H1 (cell line): Measurements from ENCODE around the gene BPHL. TPM values are rescaled to one million over a fixed set of nuclear protein-coding genes. Genes with fewer than 3 reads are reported as not detected.

Experiments used
- BCL11A ChIP-seq, 2 experiments: IDR thresholded peaks; one replicate each; pipeline ENCODE4 v1.6.1; 2011; ENCODE audit warnings: low read depth in 2 of 2, low read length in 2 of 2, mild to moderate bottlenecking in 2 of 2
- CHD2 ChIP-seq: IDR thresholded peaks from 2 replicates; pipeline ENCODE4 v1.6.1; 2012; ENCODE audit warnings: low read length, improper control_type of control experiment
- EGR1 ChIP-seq: IDR thresholded peaks from 2 replicates; pipeline ENCODE4 v1.6.1; 2011; ENCODE audit warnings: low read depth, low read length, borderline replicate concordance
- POLR2AphosphoS5 ChIP-seq: IDR thresholded peaks from 2 replicates; pipeline ENCODE4 v1.6.1; 2011; ENCODE audit warnings: low read depth, low read length
- RAD21 ChIP-seq, 2 experiments: IDR thresholded peaks in 1 of 2; conservative IDR thresholded peaks in 1 of 2; 2 replicates each; pipeline ENCODE4 v1.6.1; 2011; ENCODE audit warnings: low read depth in 2 of 2, low read length in 2 of 2, improper control_type of control experiment in 1 of 2, inconsistent platforms in 1 of 2, mild to moderate bottlenecking in 1 of 2, moderate library complexity in 1 of 2
- SIRT6 ChIP-seq: IDR thresholded peaks from one replicate; pipeline ENCODE4 v1.7.1; 2012; ENCODE audit warnings: low read length, inconsistent platforms
- YY1 ChIP-seq: IDR thresholded peaks from 2 replicates; pipeline ENCODE4 v1.6.1; 2011; ENCODE audit warnings: low read depth, mild to moderate bottlenecking, low read length
- polyA plus RNA-seq, 7 experiments: library from polyadenylated mRNA; depleted of rRNA in 3 of 7; stranded (reverse) in 5 of 7; unstranded in 2 of 7; fragments of >200 nt in 5 of 7; fragments of 200-250 nt in 2 of 7; gene quantifications; 1 replicate in 5 of 7; 2 replicates in 1 of 7; 4 replicates in 1 of 7; pipeline versions ENCODE4 v1.2.1 to v1.2.3, GENCODE V29; 2011 to 2013; ENCODE audit warnings: missing spikeins in 2 of 7, mixed read lengths in 2 of 7
- total RNA-seq: library from RNA; stranded (reverse); fragmentation: NEBNext Ultra II Directional; extraction: Animal tissue kit (Norgen Biotek cat#: 25700); gene quantifications from 2 replicates; pipeline ENCODE4 v1.2.1, GENCODE V29; 2021
- TF ChIP-seq, protein P1 (sequence below): fragments of 300-600 bp; sonication (generic); IDR thresholded peaks from 2 replicates; pipeline ENCODE4 v1.7.1; 2012; ENCODE audit warnings: low read length, moderate library complexity, mild to moderate bottlenecking, inconsistent platforms; ENCODE audit not compliant: insufficient replicate concordance
- TF ChIP-seq, protein P2 (sequence below), 3 experiments: IDR thresholded peaks; 1 replicate in 2 of 3; 2 replicates in 1 of 3; pipeline versions ENCODE4 v1.5.1 to v1.6.1; 2011; ENCODE audit warnings: low read length in 3 of 3, mild to moderate bottlenecking in 3 of 3, inconsistent platforms in 2 of 3, low read depth in 1 of 3, moderate library complexity in 1 of 3; ENCODE audit not compliant: insufficient read depth in 1 of 3; ENCODE audit errors: control extremely low read depth in 1 of 3

BPHL gene
- total and polyA plus RNA-seq, 2 of the 8 experiments (the other 6 are each of a cell fraction or from before 2014, with no cell fraction given), result 24.4 to 36.4 TPM

DNA sequence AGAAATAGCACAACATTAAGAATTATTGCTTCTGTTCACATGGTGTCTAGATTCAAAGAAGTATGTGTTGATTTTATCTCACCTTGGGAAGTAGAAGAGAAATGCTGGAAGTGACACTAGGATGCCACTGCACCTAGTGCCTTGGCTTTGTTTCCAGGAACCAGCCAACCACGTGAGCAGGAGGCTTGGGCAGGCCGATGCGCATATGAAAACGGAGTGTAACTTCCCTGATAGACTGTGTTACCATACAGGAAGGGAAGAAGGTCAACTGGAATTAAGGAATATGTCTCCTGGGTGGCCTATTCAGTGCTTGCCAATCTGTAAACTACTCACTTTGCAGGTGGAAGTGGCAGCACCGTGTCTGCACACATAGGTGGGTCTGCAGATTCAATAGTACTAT lies 80.9 kb downstream of the BPHL start (continued):
- TF ChIP-seq, protein P1, sequence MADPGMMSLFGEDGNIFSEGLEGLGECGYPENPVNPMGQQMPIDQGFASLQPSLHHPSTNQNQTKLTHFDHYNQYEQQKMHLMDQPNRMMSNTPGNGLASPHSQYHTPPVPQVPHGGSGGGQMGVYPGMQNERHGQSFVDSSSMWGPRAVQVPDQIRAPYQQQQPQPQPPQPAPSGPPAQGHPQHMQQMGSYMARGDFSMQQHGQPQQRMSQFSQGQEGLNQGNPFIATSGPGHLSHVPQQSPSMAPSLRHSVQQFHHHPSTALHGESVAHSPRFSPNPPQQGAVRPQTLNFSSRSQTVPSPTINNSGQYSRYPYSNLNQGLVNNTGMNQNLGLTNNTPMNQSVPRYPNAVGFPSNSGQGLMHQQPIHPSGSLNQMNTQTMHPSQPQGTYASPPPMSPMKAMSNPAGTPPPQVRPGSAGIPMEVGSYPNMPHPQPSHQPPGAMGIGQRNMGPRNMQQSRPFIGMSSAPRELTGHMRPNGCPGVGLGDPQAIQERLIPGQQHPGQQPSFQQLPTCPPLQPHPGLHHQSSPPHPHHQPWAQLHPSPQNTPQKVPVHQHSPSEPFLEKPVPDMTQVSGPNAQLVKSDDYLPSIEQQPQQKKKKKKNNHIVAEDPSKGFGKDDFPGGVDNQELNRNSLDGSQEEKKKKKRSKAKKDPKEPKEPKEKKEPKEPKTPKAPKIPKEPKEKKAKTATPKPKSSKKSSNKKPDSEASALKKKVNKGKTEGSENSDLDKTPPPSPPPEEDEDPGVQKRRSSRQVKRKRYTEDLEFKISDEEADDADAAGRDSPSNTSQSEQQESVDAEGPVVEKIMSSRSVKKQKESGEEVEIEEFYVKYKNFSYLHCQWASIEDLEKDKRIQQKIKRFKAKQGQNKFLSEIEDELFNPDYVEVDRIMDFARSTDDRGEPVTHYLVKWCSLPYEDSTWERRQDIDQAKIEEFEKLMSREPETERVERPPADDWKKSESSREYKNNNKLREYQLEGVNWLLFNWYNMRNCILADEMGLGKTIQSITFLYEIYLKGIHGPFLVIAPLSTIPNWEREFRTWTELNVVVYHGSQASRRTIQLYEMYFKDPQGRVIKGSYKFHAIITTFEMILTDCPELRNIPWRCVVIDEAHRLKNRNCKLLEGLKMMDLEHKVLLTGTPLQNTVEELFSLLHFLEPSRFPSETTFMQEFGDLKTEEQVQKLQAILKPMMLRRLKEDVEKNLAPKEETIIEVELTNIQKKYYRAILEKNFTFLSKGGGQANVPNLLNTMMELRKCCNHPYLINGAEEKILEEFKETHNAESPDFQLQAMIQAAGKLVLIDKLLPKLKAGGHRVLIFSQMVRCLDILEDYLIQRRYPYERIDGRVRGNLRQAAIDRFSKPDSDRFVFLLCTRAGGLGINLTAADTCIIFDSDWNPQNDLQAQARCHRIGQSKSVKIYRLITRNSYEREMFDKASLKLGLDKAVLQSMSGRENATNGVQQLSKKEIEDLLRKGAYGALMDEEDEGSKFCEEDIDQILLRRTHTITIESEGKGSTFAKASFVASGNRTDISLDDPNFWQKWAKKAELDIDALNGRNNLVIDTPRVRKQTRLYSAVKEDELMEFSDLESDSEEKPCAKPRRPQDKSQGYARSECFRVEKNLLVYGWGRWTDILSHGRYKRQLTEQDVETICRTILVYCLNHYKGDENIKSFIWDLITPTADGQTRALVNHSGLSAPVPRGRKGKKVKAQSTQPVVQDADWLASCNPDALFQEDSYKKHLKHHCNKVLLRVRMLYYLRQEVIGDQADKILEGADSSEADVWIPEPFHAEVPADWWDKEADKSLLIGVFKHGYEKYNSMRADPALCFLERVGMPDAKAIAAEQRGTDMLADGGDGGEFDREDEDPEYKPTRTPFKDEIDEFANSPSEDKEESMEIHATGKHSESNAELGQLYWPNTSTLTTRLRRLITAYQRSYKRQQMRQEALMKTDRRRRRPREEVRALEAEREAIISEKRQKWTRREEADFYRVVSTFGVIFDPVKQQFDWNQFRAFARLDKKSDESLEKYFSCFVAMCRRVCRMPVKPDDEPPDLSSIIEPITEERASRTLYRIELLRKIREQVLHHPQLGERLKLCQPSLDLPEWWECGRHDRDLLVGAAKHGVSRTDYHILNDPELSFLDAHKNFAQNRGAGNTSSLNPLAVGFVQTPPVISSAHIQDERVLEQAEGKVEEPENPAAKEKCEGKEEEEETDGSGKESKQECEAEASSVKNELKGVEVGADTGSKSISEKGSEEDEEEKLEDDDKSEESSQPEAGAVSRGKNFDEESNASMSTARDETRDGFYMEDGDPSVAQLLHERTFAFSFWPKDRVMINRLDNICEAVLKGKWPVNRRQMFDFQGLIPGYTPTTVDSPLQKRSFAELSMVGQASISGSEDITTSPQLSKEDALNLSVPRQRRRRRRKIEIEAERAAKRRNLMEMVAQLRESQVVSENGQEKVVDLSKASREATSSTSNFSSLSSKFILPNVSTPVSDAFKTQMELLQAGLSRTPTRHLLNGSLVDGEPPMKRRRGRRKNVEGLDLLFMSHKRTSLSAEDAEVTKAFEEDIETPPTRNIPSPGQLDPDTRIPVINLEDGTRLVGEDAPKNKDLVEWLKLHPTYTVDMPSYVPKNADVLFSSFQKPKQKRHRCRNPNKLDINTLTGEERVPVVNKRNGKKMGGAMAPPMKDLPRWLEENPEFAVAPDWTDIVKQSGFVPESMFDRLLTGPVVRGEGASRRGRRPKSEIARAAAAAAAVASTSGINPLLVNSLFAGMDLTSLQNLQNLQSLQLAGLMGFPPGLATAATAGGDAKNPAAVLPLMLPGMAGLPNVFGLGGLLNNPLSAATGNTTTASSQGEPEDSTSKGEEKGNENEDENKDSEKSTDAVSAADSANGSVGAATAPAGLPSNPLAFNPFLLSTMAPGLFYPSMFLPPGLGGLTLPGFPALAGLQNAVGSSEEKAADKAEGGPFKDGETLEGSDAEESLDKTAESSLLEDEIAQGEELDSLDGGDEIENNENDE, result no peak
- TF ChIP-seq SIRT6 (no peak), EGR1 (no peak), RAD21 (IDR thresholded peaks at IDR 0.05 in 1 of 2, conservative IDR thresholded peaks at IDR 0.05 in 1 of 2; ENCODE audit: low read depth in 2 of 2, low read length in 2 of 2) (no peak), CHD2 (no peak), YY1 (no peak), BCL11A (IDR thresholded peaks at IDR 0.05; ENCODE audit: low read depth in 2 of 2, low read length in 2 of 2) (no peak), POLR2AphosphoS5 (no peak)
- TF ChIP-seq, protein P2, sequence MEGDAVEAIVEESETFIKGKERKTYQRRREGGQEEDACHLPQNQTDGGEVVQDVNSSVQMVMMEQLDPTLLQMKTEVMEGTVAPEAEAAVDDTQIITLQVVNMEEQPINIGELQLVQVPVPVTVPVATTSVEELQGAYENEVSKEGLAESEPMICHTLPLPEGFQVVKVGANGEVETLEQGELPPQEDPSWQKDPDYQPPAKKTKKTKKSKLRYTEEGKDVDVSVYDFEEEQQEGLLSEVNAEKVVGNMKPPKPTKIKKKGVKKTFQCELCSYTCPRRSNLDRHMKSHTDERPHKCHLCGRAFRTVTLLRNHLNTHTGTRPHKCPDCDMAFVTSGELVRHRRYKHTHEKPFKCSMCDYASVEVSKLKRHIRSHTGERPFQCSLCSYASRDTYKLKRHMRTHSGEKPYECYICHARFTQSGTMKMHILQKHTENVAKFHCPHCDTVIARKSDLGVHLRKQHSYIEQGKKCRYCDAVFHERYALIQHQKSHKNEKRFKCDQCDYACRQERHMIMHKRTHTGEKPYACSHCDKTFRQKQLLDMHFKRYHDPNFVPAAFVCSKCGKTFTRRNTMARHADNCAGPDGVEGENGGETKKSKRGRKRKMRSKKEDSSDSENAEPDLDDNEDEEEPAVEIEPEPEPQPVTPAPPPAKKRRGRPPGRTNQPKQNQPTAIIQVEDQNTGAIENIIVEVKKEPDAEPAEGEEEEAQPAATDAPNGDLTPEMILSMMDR (IDR thresholded peaks at IDR 0.05; ENCODE audit: control extremely low read depth in 1 of 3, insufficient read depth in 1 of 3, low read depth in 1 of 3, low read length in 3 of 3), result no peak
